T-helper 17 cell (primary cell): Measurements from ENCODE around the gene BOD1L2. TPM values are rescaled to one million over a fixed set of nuclear protein-coding genes. Genes with fewer than 3 reads are reported as not detected.

Source experiments
- ATAC-seq: fragments of 150-1000 bp; cut with Tn5 transposase; 2 replicates; pipeline ENCODE4 v1.10.0; 2021; ENCODE audit warnings: mild to moderate bottlenecking, moderate library complexity
- DNase-seq, 3 donors: peaks; one replicate each; pipeline versions ENCODE4 v3.0.0 to v3.0.0-alpha.2; 2020 to 2021
- H3K9me3 ChIP-seq: one replicate; pipeline ENCODE4 v1.7.0; 2013; ENCODE audit warnings: low read length, mild to moderate bottlenecking; ENCODE audit not compliant: control insufficient read depth, poor library complexity, severe bottlenecking
- H3K27ac Mint-ChIP-seq: one replicate; pipeline ENCODE4 v1.8.0; 2022; ENCODE audit warnings: mild to moderate bottlenecking, moderate library complexity, mixed read lengths
- H3K27me3 Mint-ChIP-seq: one replicate; pipeline ENCODE4 v1.8.0; 2022; ENCODE audit warnings: mixed read lengths
- H3K36me3 Mint-ChIP-seq: one replicate; pipeline ENCODE4 v1.8.0; 2022; ENCODE audit warnings: low read depth, mixed read lengths
- H3K4me1 Mint-ChIP-seq: one replicate; pipeline ENCODE4 v1.8.0; 2022; ENCODE audit warnings: mild to moderate bottlenecking, mixed read lengths
- H3K4me3 Mint-ChIP-seq: one replicate; pipeline ENCODE4 v1.8.0; 2022; ENCODE audit warnings: mild to moderate bottlenecking, moderate library complexity, mixed read lengths
- total RNA-seq, 4 donors: library from RNA in 2 of 4; stranded (reverse) in 2 of 4; gene quantifications; one replicate each; pipeline ENCODE4 v1.2.3 and lab custom pipeline; 2022 to 2026

The BOD1L2 gene
- total RNA-seq (not detected), total RNA-seq (lab: John Stamatoyannopoulos, UW) (0 reads per million in 2 donors)

- H3K9me3 ChIP-seq, result no peaks in the 10 kb centered on the region
- peaks cover 3% of the 10 kb centered on the region for H3K36me3 Mint-ChIP-seq
- H3K27me3 Mint-ChIP-seq, result peaks cover 12% of the 10 kb centered on the region
- ATAC-seq, result no peak
- H3K27ac Mint-ChIP-seq, result no peak within 1 kb of the TSS
- H3K4me1 Mint-ChIP-seq, result no peaks in the 10 kb centered on the region
- DNase-seq, result no peak
- H3K4me3 Mint-ChIP-seq, result no peak within 1 kb of the TSS
These were observed at the start of gene BOD1L2 for GRCh38 chr18:57146956-57147636. TSS of gene BOD1L2 (plus strand) at chr18:57147087. CDS start at chr18:57147313, 226 bp downstream.

GRCh38 chr18:57107140-57107832 is 39.6 kb upstream of the BOD1L2 start:
- Mint-ChIP-seq H3K27me3 (no peaks in the 10 kb centered on the region), H3K27ac (no peak overlapping the region), H3K4me3 (no peak overlapping the region), H3K36me3 (no peaks in the 10 kb centered on the region), H3K4me1 (no peaks in the 10 kb centered on the region)
- H3K9me3 ChIP-seq, result no peaks in the 10 kb centered on the region
- DNase-seq (no peak), ATAC-seq (no peak)

- DNase-seq (no peak), ATAC-seq (no peak)
- H3K4me3 Mint-ChIP-seq, result no peak overlapping the region
- no peaks in the 10 kb centered on the region for H3K4me1 Mint-ChIP-seq
- H3K27ac Mint-ChIP-seq, result no peak overlapping the region
- H3K27me3 Mint-ChIP-seq, result peaks cover 15% of the 10 kb centered on the region
- no peaks in the 10 kb centered on the region for H3K9me3 ChIP-seq
- H3K36me3 Mint-ChIP-seq, result no peaks in the 10 kb centered on the region
These were observed 36.6 kb upstream of the BOD1L2 start for GRCh38 chr18:57110290-57110689.

- Mint-ChIP-seq H3K4me1 (no peaks in the 10 kb centered on the region), H3K27me3 (peaks cover 28% of the 10 kb centered on the region), H3K4me3 (no peak overlapping the region), H3K36me3 (peaks cover 2% of the 10 kb centered on the region), H3K27ac (no peak overlapping the region)
- no peak for ATAC-seq
- DNase-seq, result no peak
- H3K9me3 ChIP-seq, result no peaks in the 10 kb centered on the region
These were observed 33.0 kb upstream of the BOD1L2 start for GRCh38 chr18:57113799-57114420.

- no peaks in the 10 kb centered on the region for H3K9me3 ChIP-seq
- Mint-ChIP-seq H3K36me3 (peaks cover 2% of the 10 kb centered on the region), H3K4me3 (no peak overlapping the region), H3K27ac (no peak overlapping the region), H3K4me1 (peaks cover 3% of the 10 kb centered on the region), H3K27me3 (peaks cover 38% of the 10 kb centered on the region)
- ATAC-seq (no peak), DNase-seq (no peak)
These were observed 30.2 kb upstream of the BOD1L2 start for GRCh38 chr18:57116598-57117132.

- DNase-seq (no peak), ATAC-seq (no peak)
- Mint-ChIP-seq H3K4me3 (peak overlapping the region; percentile 33), H3K27me3 (peaks cover 49% of the 10 kb centered on the region), H3K36me3 (peaks cover 2% of the 10 kb centered on the region), H3K4me1 (peaks cover 3% of the 10 kb centered on the region), H3K27ac (no peak overlapping the region)
- H3K9me3 ChIP-seq, result no peaks in the 10 kb centered on the region
These were observed 25.3 kb upstream of the BOD1L2 start for GRCh38 chr18:57121542-57122112.

GRCh38 chr18:57122936-57123510 is 23.9 kb upstream of the BOD1L2 start:
- Mint-ChIP-seq H3K27me3 (peaks cover 53% of the 10 kb centered on the region), H3K27ac (no peak overlapping the region), H3K36me3 (no peaks in the 10 kb centered on the region), H3K4me1 (peaks cover 3% of the 10 kb centered on the region), H3K4me3 (no peak overlapping the region)
- ATAC-seq, result no peak
- no peaks in the 10 kb centered on the region for H3K9me3 ChIP-seq
- DNase-seq, result no peak

GRCh38 chr18:57125627-57126026 is 21.3 kb upstream of the BOD1L2 start:
- Mint-ChIP-seq H3K27me3 (peaks cover 63% of the 10 kb centered on the region), H3K4me3 (no peak overlapping the region), H3K36me3 (no peaks in the 10 kb centered on the region), H3K27ac (no peak overlapping the region), H3K4me1 (peaks cover 3% of the 10 kb centered on the region)
- H3K9me3 ChIP-seq, result no peaks in the 10 kb centered on the region
- no peak for DNase-seq
- ATAC-seq, result no peak

- no peaks in the 10 kb centered on the region for H3K4me1 Mint-ChIP-seq
- ATAC-seq (no peak), DNase-seq (no peak)
- no peak overlapping the region for H3K4me3 Mint-ChIP-seq
- H3K36me3 Mint-ChIP-seq, result no peaks in the 10 kb centered on the region
- H3K27ac Mint-ChIP-seq, result no peak overlapping the region
- peaks cover 49% of the 10 kb centered on the region for H3K27me3 Mint-ChIP-seq
- no peaks in the 10 kb centered on the region for H3K9me3 ChIP-seq
These were observed 18.5 kb upstream of the BOD1L2 start for GRCh38 chr18:57128220-57128932.

- Mint-ChIP-seq H3K4me1 (no peaks in the 10 kb centered on the region), H3K4me3 (no peak overlapping the region), H3K36me3 (no peaks in the 10 kb centered on the region), H3K27ac (no peak overlapping the region), H3K27me3 (peaks cover 57% of the 10 kb centered on the region)
- ATAC-seq (no peak), DNase-seq (no peak)
- no peaks in the 10 kb centered on the region for H3K9me3 ChIP-seq
These were observed 15.8 kb upstream of the BOD1L2 start for GRCh38 chr18:57131101-57131500.

GRCh38 chr18:57131782-57132181 is 15.1 kb upstream of the BOD1L2 start:
- ATAC-seq, result no peak
- no peaks in the 10 kb centered on the region for H3K9me3 ChIP-seq
- no peaks in the 10 kb centered on the region for H3K36me3 Mint-ChIP-seq
- H3K27ac Mint-ChIP-seq, result no peak overlapping the region
- no peaks in the 10 kb centered on the region for H3K4me1 Mint-ChIP-seq
- peaks cover 54% of the 10 kb centered on the region for H3K27me3 Mint-ChIP-seq
- DNase-seq, result no peak
- no peak overlapping the region for H3K4me3 Mint-ChIP-seq

GRCh38 chr18:57134618-57135135 is 12.2 kb upstream of the BOD1L2 start:
- H3K27me3 Mint-ChIP-seq, result peaks cover 38% of the 10 kb centered on the region
- H3K36me3 Mint-ChIP-seq, result no peaks in the 10 kb centered on the region
- H3K4me1 Mint-ChIP-seq, result no peaks in the 10 kb centered on the region
- no peak overlapping the region for H3K27ac Mint-ChIP-seq
- ATAC-seq, result no peak
- H3K9me3 ChIP-seq, result no peaks in the 10 kb centered on the region
- H3K4me3 Mint-ChIP-seq, result no peak overlapping the region
- no peak for DNase-seq
